Keratinocyte (primary cell): ENCODE data around the gene PERCC1. TPM values are rescaled to one million over a fixed set of nuclear protein-coding genes. Genes with fewer than 3 reads are reported as not detected.

ENCODE experiments used
- DNase-seq: peaks from one replicate; pipeline ENCODE4 v3.0.0-alpha.2; 2011; ENCODE audit warnings: low read depth, missing footprints, low spot score
- FAIRE-seq: peaks from 2 replicates; lab custom pipeline; 2011; peaks lifted over from hg19 to GRCh38; lab: Jason Lieb, UNC
- H2AFZ ChIP-seq: 2 replicates; pipeline ENCODE4 v1.6.0; 2012; ENCODE audit warnings: low read length, control low read depth, inconsistent platforms; ENCODE audit not compliant: control insufficient read depth
- H3K27ac ChIP-seq: 2 replicates; pipeline ENCODE4 v1.5.1; 2011; ENCODE audit warnings: low read length; ENCODE audit not compliant: control insufficient read depth, insufficient read depth
- H3K27me3 ChIP-seq: 3 replicates; pipeline ENCODE4 v1.6.0; 2011; ENCODE audit warnings: low read length; ENCODE audit not compliant: control insufficient read depth, insufficient read depth; ENCODE audit errors: extremely low read depth
- H3K36me3 ChIP-seq, 2 experiments: 2 replicates in 1 of 2; 3 replicates in 1 of 2; pipeline ENCODE4 v1.5.1; 2011; ENCODE audit warnings: low read length in 2 of 2, mild to moderate bottlenecking in 1 of 2; ENCODE audit not compliant: control insufficient read depth in 2 of 2, insufficient read depth in 2 of 2; ENCODE audit errors: extremely low read depth in 1 of 2
- H3K4me1 ChIP-seq: 3 replicates; pipeline ENCODE4 v1.5.1; 2011; ENCODE audit warnings: low read length; ENCODE audit not compliant: control insufficient read depth, insufficient read depth; ENCODE audit errors: extremely low read depth
- H3K4me2 ChIP-seq: 3 replicates; pipeline ENCODE4 v1.6.0; 2011; ENCODE audit warnings: low read depth, low read length; ENCODE audit not compliant: control insufficient read depth, insufficient read depth; ENCODE audit errors: extremely low read depth
- H3K4me3 ChIP-seq, 3 experiments: fragments of 200-600 bp in 1 of 3; sonication (generic) in 1 of 3; 2 replicates in 2 of 3; 3 replicates in 1 of 3; pipeline ENCODE4 v1.5.1; 2011 to 2016; ENCODE audit warnings: low read length in 3 of 3, mild to moderate bottlenecking in 3 of 3, control low read depth in 2 of 3, inconsistent platforms in 1 of 3, low read depth in 1 of 3, mixed read lengths in 1 of 3, mixed run types in 1 of 3, moderate library complexity in 1 of 3; ENCODE audit not compliant: control insufficient read depth in 2 of 3, insufficient read depth in 2 of 3; ENCODE audit errors: extremely low read depth in 1 of 3
- H3K79me2 ChIP-seq: 2 replicates; pipeline ENCODE4 v1.6.0; 2012; ENCODE audit warnings: low read length; ENCODE audit not compliant: control insufficient read depth, insufficient read depth
- H3K9ac ChIP-seq: 3 replicates; pipeline ENCODE4 v1.6.0; 2011; ENCODE audit warnings: low read length; ENCODE audit not compliant: control insufficient read depth, insufficient read depth; ENCODE audit errors: extremely low read depth
- H3K9me1 ChIP-seq: 3 replicates; pipeline ENCODE4 v1.6.0; 2011; ENCODE audit warnings: low read length; ENCODE audit not compliant: control insufficient read depth, insufficient read depth; ENCODE audit errors: extremely low read depth
- H3K9me3 ChIP-seq: 2 replicates; pipeline ENCODE4 v1.5.1; 2012; ENCODE audit warnings: low read depth, low read length; ENCODE audit not compliant: control insufficient read depth
- H4K20me1 ChIP-seq: 3 replicates; pipeline ENCODE4 v1.6.0; 2011; ENCODE audit warnings: low read length; ENCODE audit not compliant: control insufficient read depth, insufficient read depth; ENCODE audit errors: extremely low read depth
- CTCF ChIP-seq, 3 experiments: IDR thresholded peaks in 1 of 3; conservative IDR thresholded peaks in 1 of 3; optimal IDR thresholded peaks in 1 of 3; 2 replicates in 2 of 3; 3 replicates in 1 of 3; pipeline versions ENCODE3 to v1.5.1; 2011; ENCODE audit warnings: low read length in 3 of 3, mild to moderate bottlenecking in 3 of 3, moderate library complexity in 2 of 3, control low read depth in 1 of 3, inconsistent platforms in 1 of 3; ENCODE audit not compliant: insufficient read depth in 2 of 3; ENCODE audit errors: extremely low read depth in 1 of 3
- EZH2 ChIP-seq: IDR thresholded peaks from one replicate; pipeline ENCODE4 v1.6.1; 2012; ENCODE audit warnings: inconsistent platforms, mild to moderate bottlenecking, low read length, moderate library complexity
- dilution Hi-C: fragments of 300-500 bp; cut with MboI; formaldehyde crosslinking; loops from one replicate; pipeline ENCODE4 v1.7.0; 2020; ENCODE audit warnings: low sequenced_read_pairs; ENCODE audit not compliant: extremely low pct_ligation_motif_present
- polyA plus RNA-seq, 5 experiments: library from polyadenylated mRNA; depleted of rRNA in 3 of 5; stranded (reverse) in 3 of 5; stranded (forward) in 1 of 5; unstranded in 1 of 5; fragments of >200 nt; gene quantifications; 1 replicate in 1 of 5; 2 replicates in 3 of 5; 3 replicates in 1 of 5; pipeline versions ENCODE4 v1.2.1 to v1.2.3, GENCODE V29; 2011 to 2012; ENCODE audit warnings: missing spikeins in 2 of 5, low read depth in 1 of 5, low replicate concordance in 1 of 5

Gene PERCC1
- polyA plus RNA-seq, 1 donor (not counting 4 experiments of a cell fraction or from before 2014, with no cell fraction given), result not detected

DNA sequence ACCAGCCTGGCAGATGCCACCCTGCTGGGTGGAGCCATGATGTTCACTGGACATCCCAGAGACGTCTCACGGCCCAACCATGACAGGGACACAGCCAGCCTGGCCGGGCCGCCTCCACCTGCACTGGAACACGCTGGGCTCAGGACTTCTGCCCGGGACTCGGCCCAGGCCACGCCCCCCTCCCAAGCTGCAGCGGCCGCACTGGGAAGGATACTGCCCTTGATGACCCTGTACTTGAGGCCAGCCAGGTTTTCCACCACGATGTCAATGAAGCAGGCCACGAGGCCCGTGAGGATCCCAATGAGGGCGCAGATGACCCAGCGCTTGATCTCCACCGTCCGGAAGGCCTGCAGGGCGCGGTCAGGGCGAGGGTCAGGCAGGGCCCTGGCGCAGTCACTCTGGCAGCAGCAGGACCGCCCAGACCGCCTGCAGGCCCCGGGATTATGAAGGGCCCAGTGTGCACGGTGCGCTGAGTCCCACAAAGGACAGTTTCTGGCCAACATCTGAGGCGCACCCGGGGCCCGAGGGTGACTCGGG lies 29.8 kb downstream of the PERCC1 start:
- FAIRE-seq, result no peak
- Histone ChIP-seq H3K27ac (no peak overlapping the region), H2AFZ (no peak overlapping the region), H3K9ac (no peak overlapping the region), H3K4me2 (no peak overlapping the region), H3K79me2 (no peaks in the 10 kb centered on the region), H4K20me1 (no peaks in the 10 kb centered on the region), H3K4me1 (no peaks in the 10 kb centered on the region), H3K9me3 (no peaks in the 10 kb centered on the region), H3K27me3 (no peaks in the 10 kb centered on the region), H3K9me1 (no peaks in the 10 kb centered on the region), H3K4me3 (no peak overlapping the region), H3K36me3 (peaks cover 0 to 21% of the 10 kb centered on the region in 2 experiments)
- no peak for DNase-seq
- dilution Hi-C loops, result no loop called here
- TF ChIP-seq CTCF (optimal IDR thresholded peaks at IDR 0.05 in 1 of 3, IDR thresholded peaks at IDR 0.05 in 1 of 3, conservative IDR thresholded peaks at IDR 0.05 in 1 of 3; ENCODE audit: extremely low read depth in 1 of 3, insufficient read depth in 2 of 3, low read length in 3 of 3), result no peak
- TF ChIP-seq EZH2, result no peak

- Histone ChIP-seq H3K27ac (no peak overlapping the region), H3K4me1 (no peaks in the 10 kb centered on the region), H3K36me3 (peaks cover 0 to 21% of the 10 kb centered on the region in 2 experiments), H3K9ac (no peak overlapping the region), H3K4me2 (no peak overlapping the region), H3K9me1 (no peaks in the 10 kb centered on the region), H3K27me3 (no peaks in the 10 kb centered on the region), H4K20me1 (no peaks in the 10 kb centered on the region), H2AFZ (no peak overlapping the region), H3K79me2 (peaks cover 2% of the 10 kb centered on the region), H3K4me3 (no peak overlapping the region), H3K9me3 (no peaks in the 10 kb centered on the region)
- dilution Hi-C loops, result no loop called here
- TF ChIP-seq EZH2 (no peak), CTCF (optimal IDR thresholded peaks at IDR 0.05 in 1 of 3, IDR thresholded peaks at IDR 0.05 in 1 of 3, conservative IDR thresholded peaks at IDR 0.05 in 1 of 3; ENCODE audit: extremely low read depth in 1 of 3, insufficient read depth in 2 of 3, low read length in 3 of 3) (no peak)
- FAIRE-seq (no peak), DNase-seq (no peak)
Observed at GRCh38 chr16:1461146-1461545, 30.3 kb downstream of the PERCC1 start.
